Ascending aorta (tissue), 2 donors: Measurements from ENCODE around the gene STK32C. TPM values are rescaled to one million over a fixed set of nuclear protein-coding genes. Genes with fewer than 3 reads are reported as not detected.

Experiments used
- DNase-seq, 2 donors: peaks; one replicate each; pipeline ENCODE4 v3.0.0-alpha.2; 2019; ENCODE audit warnings: low spot score in 2 of 2
- H3K27ac ChIP-seq, 2 donors: fragments of 200-600 bp; sonication (generic); one replicate each; pipeline ENCODE4 v1.5.1; 2016 to 2017; ENCODE audit warnings: mild to moderate bottlenecking in 1 of 2
- H3K27me3 ChIP-seq: fragments of 200-600 bp; sonication (generic); one replicate; pipeline ENCODE4 v1.5.1; 2017
- H3K36me3 ChIP-seq, 2 donors: fragments of 200-600 bp; sonication (generic); one replicate each; pipeline ENCODE4 v1.5.1; 2016
- H3K4me1 ChIP-seq, 2 donors: fragments of 200-600 bp; sonication (generic); one replicate each; pipeline ENCODE4 v1.5.1; 2016 to 2017; ENCODE audit warnings: mild to moderate bottlenecking in 1 of 2
- H3K4me3 ChIP-seq, 2 donors: fragments of 200-600 bp; sonication (generic); one replicate each; pipeline ENCODE4 v1.5.1; 2016 to 2017; ENCODE audit warnings: mild to moderate bottlenecking in 1 of 2
- H3K9me3 ChIP-seq, 2 donors: fragments of 200-600 bp; sonication (generic); one replicate each; pipeline ENCODE4 v1.5.1; 2016
- CTCF ChIP-seq, 3 experiments: fragments of 200-600 bp in 2 of 3; fragments of 450-650 bp in 1 of 3; sonication (generic) in 2 of 3; IDR thresholded peaks; one replicate each; pipeline ENCODE4 v1.5.1; 2016 to 2019; ENCODE audit warnings: antibody characterized with exemption in 3 of 3, mild to moderate bottlenecking in 1 of 3, moderate library complexity in 1 of 3
- intact Hi-C: fragments of 100-400 bp; cut with DNase I; formaldehyde crosslinking; loops from one replicate; pipeline ENCODE4 v1.15.1; 2023
- total RNA-seq: library from RNA; depleted of rRNA; stranded (reverse); fragments of >200 nt; gene quantifications from one replicate; pipeline ENCODE4 v1.1.0, GENCODE V29; 2016

The STK32C gene
- total RNA-seq, 1 donor from 2014 or later = 16.2 TPM

GRCh38 chr10:132198381-132199181 is 109.2 kb downstream of the STK32C start:
- Histone ChIP-seq H3K4me3 (no peak overlapping the region), H3K27ac (no peak overlapping the region), H3K36me3 (no peaks in the 10 kb centered on the region), H3K4me1 (no peaks in the 10 kb centered on the region), H3K9me3 (no peaks in the 10 kb centered on the region), H3K27me3 (no peaks in the 10 kb centered on the region)
- DNase-seq = no peak
- TF ChIP-seq CTCF (IDR thresholded peaks at IDR 0.05) = no peak
- intact Hi-C loops = no loop called here

GRCh38 chr10:132198068-132198370 is 109.7 kb downstream of the STK32C start:
- Histone ChIP-seq H3K4me3 (no peak overlapping the region), H3K9me3 (no peaks in the 10 kb centered on the region), H3K27ac (no peak overlapping the region), H3K36me3 (no peaks in the 10 kb centered on the region), H3K4me1 (no peaks in the 10 kb centered on the region), H3K27me3 (no peaks in the 10 kb centered on the region)
- no peak for DNase-seq
- intact Hi-C loops = no loop called here
- no peak for TF ChIP-seq CTCF (IDR thresholded peaks at IDR 0.05)

GRCh38 chr10:132197271-132198067 is 110.3 kb downstream of the STK32C start:
- Histone ChIP-seq H3K4me1 (no peaks in the 10 kb centered on the region), H3K36me3 (no peaks in the 10 kb centered on the region), H3K27ac (no peak overlapping the region), H3K4me3 (no peak overlapping the region), H3K27me3 (no peaks in the 10 kb centered on the region), H3K9me3 (no peaks in the 10 kb centered on the region)
- no peak for DNase-seq
- no peak for TF ChIP-seq CTCF (IDR thresholded peaks at IDR 0.05)
- intact Hi-C loops = no loop called here

GRCh38 chr10:132196178-132197113 is 111.3 kb downstream of the STK32C start:
- Histone ChIP-seq H3K4me3 (no peak overlapping the region), H3K9me3 (no peaks in the 10 kb centered on the region), H3K27me3 (no peaks in the 10 kb centered on the region), H3K36me3 (no peaks in the 10 kb centered on the region), H3K27ac (no peak overlapping the region), H3K4me1 (no peaks in the 10 kb centered on the region)
- DNase-seq = no peak
- TF ChIP-seq CTCF (IDR thresholded peaks at IDR 0.05) = no peak
- intact Hi-C loops = no loop called here

GRCh38 chr10:132195366-132196075 is 112.2 kb downstream of the STK32C start:
- H3K4me1 ChIP-seq = no peaks in the 10 kb centered on the region
- H3K9me3 ChIP-seq = no peaks in the 10 kb centered on the region
- H3K4me3 ChIP-seq = no peak overlapping the region
- no peak for DNase-seq
- no peak overlapping the region for H3K27ac ChIP-seq
- H3K27me3 ChIP-seq = no peaks in the 10 kb centered on the region
- no peaks in the 10 kb centered on the region for H3K36me3 ChIP-seq
- intact Hi-C loops = no loop called here
- TF ChIP-seq CTCF (IDR thresholded peaks at IDR 0.05) = no peak
